GM23248 (cell line): ENCODE results near the gene VRK3. TPM values are rescaled to one million over a fixed set of nuclear protein-coding genes. Genes with fewer than 3 reads are reported as not detected.

ENCODE experiments used
- DNase-seq: peaks from one replicate; pipeline ENCODE4 v3.0.0-alpha.2; 2015
- H2AFZ ChIP-seq: fragments of 200-600 bp; sonication (generic); 2 replicates; pipeline ENCODE4 v1.6.1; 2016; ENCODE audit warnings: antibody characterized with exemption
- H3F3A ChIP-seq: fragments of 200-600 bp; sonication (generic); 2 replicates; pipeline ENCODE4 v1.6.1; 2016; ENCODE audit warnings: mild to moderate bottlenecking, antibody characterized with exemption, mixed run types; ENCODE audit not compliant: insufficient read depth
- H3K27ac ChIP-seq: fragments of 200-600 bp; sonication (generic); 2 replicates; pipeline ENCODE4 v1.5.1; 2016; ENCODE audit warnings: mild to moderate bottlenecking
- H3K27me3 ChIP-seq: fragments of 200-600 bp; sonication (generic); replicated peaks from 2 replicates; pipeline ENCODE4 v1.6.1; 2016; ENCODE audit warnings: mild to moderate bottlenecking; ENCODE audit not compliant: insufficient read depth
- H3K36me3 ChIP-seq: fragments of 200-600 bp; sonication (generic); 2 replicates; pipeline ENCODE4 v1.6.1; 2016; ENCODE audit warnings: low read depth, mild to moderate bottlenecking
- H3K4me1 ChIP-seq: fragments of 200-600 bp; sonication (generic); 2 replicates; pipeline ENCODE4 v1.6.1; 2016; ENCODE audit warnings: mild to moderate bottlenecking; ENCODE audit not compliant: insufficient read depth
- H3K4me2 ChIP-seq: fragments of 200-600 bp; sonication (generic); one replicate; pipeline ENCODE4 v1.6.1; 2016; ENCODE audit warnings: mild to moderate bottlenecking; ENCODE audit not compliant: unreplicated experiment
- H3K4me3 ChIP-seq: fragments of 200-600 bp; sonication (generic); 2 replicates; pipeline ENCODE4 v1.5.1; 2016; ENCODE audit warnings: mild to moderate bottlenecking
- H3K79me2 ChIP-seq: fragments of 200-600 bp; sonication (generic); 2 replicates; pipeline ENCODE4 v1.6.1; 2016; ENCODE audit warnings: mild to moderate bottlenecking; ENCODE audit not compliant: insufficient read depth
- H3K9ac ChIP-seq: fragments of 200-600 bp; sonication (generic); 2 replicates; pipeline ENCODE4 v1.6.1; 2016; ENCODE audit warnings: mild to moderate bottlenecking
- H3K9me2 ChIP-seq: fragments of 200-600 bp; sonication (generic); 2 replicates; pipeline ENCODE4 v1.6.1; 2016; ENCODE audit warnings: mixed run types, mild to moderate bottlenecking, moderate library complexity; ENCODE audit not compliant: insufficient read depth
- H3K9me3 ChIP-seq: fragments of 200-600 bp; sonication (generic); one replicate; pipeline ENCODE4 v1.6.1; 2017; ENCODE audit warnings: low read depth
- H4K20me1 ChIP-seq: fragments of 200-600 bp; sonication (generic); 2 replicates; pipeline ENCODE4 v1.6.0; 2016; ENCODE audit not compliant: insufficient read depth
- EZH2 ChIP-seq: fragments of 200-600 bp; sonication (generic); IDR thresholded peaks from 2 replicates; pipeline ENCODE4 v1.6.1; 2018; ENCODE audit warnings: antibody characterized with exemption, mild to moderate bottlenecking; ENCODE audit not compliant: insufficient read depth, poor library complexity, severe bottlenecking
- EZH2phosphoT487 ChIP-seq: fragments of 200-600 bp; sonication (generic); IDR thresholded peaks from 2 replicates; pipeline ENCODE4 v1.6.1; 2018; ENCODE audit warnings: antibody characterized with exemption, moderate library complexity, mild to moderate bottlenecking, low read depth; ENCODE audit not compliant: insufficient read depth
- WGBS, 2 experiments: methylation state at CpG; one replicate each; pipeline ENCODE4 v1.1.6; 2015 to 2017; ENCODE audit warnings: low lambda C conversion rate in 2 of 2, low coverage in 1 of 2; ENCODE audit errors: missing lambda C conversion rate in 2 of 2; 5-methylcytosine and 5-hydroxymethylcytosine counted together
- in situ Hi-C: fragments of 300-500 bp; cut with MboI; formaldehyde crosslinking; loops from 2 replicates; pipeline ENCODE4 v1.15.0; 2020
- polyA plus RNA-seq: library from polyadenylated mRNA; unstranded; fragments of >200 nt; fragmentation: Nextera tagmentation; extraction: Ambion mirVana; gene quantifications from 2 replicates; pipeline ENCODE4 v1.2.1, GENCODE V29; 2016
- total RNA-seq: library from RNA; depleted of rRNA; stranded (reverse); fragments of >200 nt; shearing (Covaris generic); gene quantifications from 2 replicates; pipeline ENCODE4 v1.2.3, GENCODE V29; 2014

VRK3 gene
- total and polyA plus RNA-seq, 2 experiments from 2014 or later, result 30.8 to 45.6 TPM

- peaks cover 9% of the 10 kb centered on the region for H3K36me3 ChIP-seq
Observed at GRCh38 chr19:50005428-50005827, 19.7 kb downstream of the VRK3 start.

GRCh38 chr19:50003810-50004419 lies 21.3 kb downstream of the VRK3 start:
- TF ChIP-seq EZH2phosphoT487 (no peak), EZH2 (no peak)
- Histone ChIP-seq H3K4me2 (peak overlapping the region; percentile 75), H4K20me1 (no peaks in the 10 kb centered on the region), H3K4me1 (peaks cover 10% of the 10 kb centered on the region), H2AFZ (peak overlapping the region; percentile 44), H3K27ac (peak overlapping the region; percentile 82), H3K9me3 (no peaks in the 10 kb centered on the region), H3K79me2 (no peaks in the 10 kb centered on the region; the same call in 1 of the 2 replicates), H3K36me3 (peaks cover 16% of the 10 kb centered on the region; the same call in 1 of the 2 replicates), H3K27me3 (no peaks in the 10 kb centered on the region), H3K9me2 (no peaks in the 10 kb centered on the region), H3F3A (peaks cover 14% of the 10 kb centered on the region; the same call in 1 of the 2 replicates), H3K9ac (peak overlapping the region; percentile 67), H3K4me3 (peak overlapping the region; percentile 49)
- in situ Hi-C loops, result no loop called here
- WGBS, 2 experiments, result 33 to 47% methylated on average over 9 to 11 of the region's 11 CpGs
- DNase-seq, result peak; percentile 98

More at GRCh38 chr19:50005428-50005827, 19.7 kb downstream of the VRK3 start:
- no peak overlapping the region for H3K27ac ChIP-seq
- H3K4me3 ChIP-seq, result no peak overlapping the region
- H3K27me3 ChIP-seq, result no peaks in the 10 kb centered on the region
- peaks cover 14% of the 10 kb centered on the region; the same call in 1 of the 2 replicates for H3F3A ChIP-seq
- no peak for TF ChIP-seq EZH2
- no peak overlapping the region for H3K4me2 ChIP-seq
- no peaks in the 10 kb centered on the region for H4K20me1 ChIP-seq
- no peaks in the 10 kb centered on the region; the same call in 1 of the 2 replicates for H3K79me2 ChIP-seq
- no peaks in the 10 kb centered on the region for H3K9me2 ChIP-seq
- no peak overlapping the region for H2AFZ ChIP-seq
- no peak overlapping the region for H3K9ac ChIP-seq
- peaks cover 10% of the 10 kb centered on the region for H3K4me1 ChIP-seq
- no peaks in the 10 kb centered on the region for H3K9me3 ChIP-seq
- in situ Hi-C loops, result no loop called here
- no peak for DNase-seq
- 90 to 92% methylated on average over 12 of the region's 12 CpGs for WGBS, 2 experiments

GRCh38 chr19:50003254-50003788 lies 21.9 kb downstream of the VRK3 start:
- Histone ChIP-seq H3K79me2 (no peaks in the 10 kb centered on the region; the same call in 1 of the 2 replicates), H3K9ac (no peak overlapping the region), H3K4me3 (no peak overlapping the region), H3K36me3 (peaks cover 18% of the 10 kb centered on the region; the same call in 1 of the 2 replicates), H3K9me2 (no peaks in the 10 kb centered on the region), H3K4me2 (peak overlapping the region; percentile 46), H3K4me1 (peaks cover 10% of the 10 kb centered on the region), H2AFZ (no peak overlapping the region), H3K27ac (no peak overlapping the region), H3F3A (peaks cover 14% of the 10 kb centered on the region; the same call in 1 of the 2 replicates), H3K9me3 (no peaks in the 10 kb centered on the region), H4K20me1 (no peaks in the 10 kb centered on the region), H3K27me3 (no peaks in the 10 kb centered on the region)
- no peak for TF ChIP-seq EZH2phosphoT487
- no peak for TF ChIP-seq EZH2
- in situ Hi-C loops, result no loop called here
- DNase-seq, result no peak
- WGBS, 2 experiments, result 85 to 87% methylated on average over 17 of the region's 17 CpGs

GRCh38 chr19:50002386-50002960 lies 22.7 kb downstream of the VRK3 start:
- Histone ChIP-seq H3K36me3 (peaks cover 16% of the 10 kb centered on the region; the same call in 1 of the 2 replicates), H3K4me1 (peaks cover 10% of the 10 kb centered on the region), H2AFZ (no peak overlapping the region), H3K9ac (no peak overlapping the region), H3K9me3 (no peaks in the 10 kb centered on the region), H3K9me2 (no peaks in the 10 kb centered on the region), H3K4me2 (no peak overlapping the region), H3K4me3 (no peak overlapping the region), H3K27me3 (no peaks in the 10 kb centered on the region), H3K27ac (no peak overlapping the region), H3F3A (peaks cover 14% of the 10 kb centered on the region; the same call in 1 of the 2 replicates), H3K79me2 (no peaks in the 10 kb centered on the region; the same call in 1 of the 2 replicates), H4K20me1 (no peaks in the 10 kb centered on the region)
- no peak for DNase-seq
- 71 to 72% methylated on average over 6 of the region's 6 CpGs for WGBS, 2 experiments
- no peak for TF ChIP-seq EZH2phosphoT487
- in situ Hi-C loops, result no loop called here
